Osteocyte (in vitro differentiated cells): ENCODE data around the gene SAP30BP. TPM values are rescaled to one million over a fixed set of nuclear protein-coding genes. Genes with fewer than 3 reads are reported as not detected.

Experiments
- DNase-seq: peaks from one replicate; pipeline ENCODE4 v3.0.0; 2021; ENCODE audit warnings: mixed read lengths; ENCODE audit not compliant: unreplicated experiment; ENCODE audit errors: extremely low spot score
- H3K27ac Mint-ChIP-seq: one replicate; pipeline ENCODE4 v1.8.0; 2021; ENCODE audit warnings: mild to moderate bottlenecking, mixed read lengths; ENCODE audit not compliant: unreplicated experiment
- H3K27me3 Mint-ChIP-seq: one replicate; pipeline ENCODE4 v1.8.0; 2021; ENCODE audit warnings: mixed read lengths; ENCODE audit not compliant: unreplicated experiment
- H3K36me3 Mint-ChIP-seq: one replicate; pipeline ENCODE4 v1.8.0; 2021; ENCODE audit warnings: mixed read lengths; ENCODE audit not compliant: unreplicated experiment
- H3K4me1 Mint-ChIP-seq: one replicate; pipeline ENCODE4 v1.8.0; 2021; ENCODE audit warnings: mixed read lengths; ENCODE audit not compliant: unreplicated experiment
- H3K4me3 Mint-ChIP-seq: one replicate; pipeline ENCODE4 v1.8.0; 2021; ENCODE audit warnings: mild to moderate bottlenecking, moderate library complexity, mixed read lengths; ENCODE audit not compliant: unreplicated experiment
- H3K9me3 Mint-ChIP-seq: one replicate; pipeline ENCODE4 v1.8.0; 2021; ENCODE audit warnings: mixed read lengths; ENCODE audit not compliant: unreplicated experiment
- CTCF ChIP-seq: fragments of 200-600 bp; sonication (generic); IDR thresholded peaks from 2 replicates; pipeline ENCODE4 v1.5.0; 2021; ENCODE audit warnings: antibody characterized with exemption, mild to moderate bottlenecking, moderate library complexity
- total RNA-seq: library from RNA; stranded (reverse); gene quantifications from 2 replicates; pipeline ENCODE4 v1.2.1, GENCODE V29; 2021

Gene SAP30BP
- total RNA-seq, 1 donor from 2014 or later: 103 TPM

- no peak for DNase-seq
- H3K4me3 Mint-ChIP-seq: no peak overlapping the region
- H3K9me3 Mint-ChIP-seq: no peaks in the 10 kb centered on the region
- H3K36me3 Mint-ChIP-seq: peaks cover 30% of the 10 kb centered on the region
- H3K27ac Mint-ChIP-seq: no peak overlapping the region
- TF ChIP-seq CTCF: no peak
- H3K4me1 Mint-ChIP-seq: peaks cover 24% of the 10 kb centered on the region
- no peaks in the 10 kb centered on the region for H3K27me3 Mint-ChIP-seq
Observed at GRCh38 chr17:75672011-75672410, 4.9 kb downstream of the SAP30BP start.

DNA sequence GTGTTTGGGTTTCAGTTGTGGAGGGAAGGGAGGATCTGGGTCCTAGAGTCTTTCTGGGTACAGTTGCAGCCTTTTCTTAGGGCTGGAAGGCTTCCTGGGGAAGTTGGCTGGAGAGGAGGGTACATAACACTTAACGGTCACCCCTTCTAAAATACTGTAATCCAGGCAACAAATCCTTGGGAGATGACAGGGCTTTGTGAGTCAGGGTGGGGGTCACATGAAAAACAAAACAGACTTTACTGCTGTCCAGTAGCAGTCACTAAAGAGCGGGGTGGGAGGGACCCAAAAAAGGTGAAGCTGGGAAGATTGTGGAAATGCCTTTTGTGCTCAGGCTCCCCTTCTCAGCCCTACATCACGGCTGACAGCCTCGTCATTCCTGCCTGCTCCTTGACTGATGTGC is 6.3 kb downstream of the SAP30BP start:
- no peak for TF ChIP-seq CTCF
- Mint-ChIP-seq H3K9me3 (no peaks in the 10 kb centered on the region), H3K4me3 (no peak overlapping the region), H3K27ac (no peak overlapping the region), H3K4me1 (peaks cover 27% of the 10 kb centered on the region), H3K36me3 (peaks cover 27% of the 10 kb centered on the region), H3K27me3 (no peaks in the 10 kb centered on the region)
- no peak for DNase-seq

GRCh38 chr17:75676461-75676860 is 9.3 kb downstream of the SAP30BP start:
- Mint-ChIP-seq H3K36me3 (peaks cover 19% of the 10 kb centered on the region), H3K4me3 (no peak overlapping the region), H3K4me1 (peaks cover 54% of the 10 kb centered on the region), H3K27me3 (no peaks in the 10 kb centered on the region), H3K27ac (peak overlapping the region; percentile 94), H3K9me3 (no peaks in the 10 kb centered on the region)
- DNase-seq: no peak
- no peak for TF ChIP-seq CTCF

GRCh38 chr17:75679706-75680211 is 12.6 kb downstream of the SAP30BP start:
- H3K4me1 Mint-ChIP-seq: peaks cover 71% of the 10 kb centered on the region
- H3K4me3 Mint-ChIP-seq: peak overlapping the region; percentile 26
- peak overlapping the region; percentile 94 for H3K27ac Mint-ChIP-seq
- H3K36me3 Mint-ChIP-seq: peaks cover 9% of the 10 kb centered on the region
- DNase-seq: no peak
- H3K9me3 Mint-ChIP-seq: no peaks in the 10 kb centered on the region
- no peaks in the 10 kb centered on the region for H3K27me3 Mint-ChIP-seq
- TF ChIP-seq CTCF: peak; percentile 69

DNA sequence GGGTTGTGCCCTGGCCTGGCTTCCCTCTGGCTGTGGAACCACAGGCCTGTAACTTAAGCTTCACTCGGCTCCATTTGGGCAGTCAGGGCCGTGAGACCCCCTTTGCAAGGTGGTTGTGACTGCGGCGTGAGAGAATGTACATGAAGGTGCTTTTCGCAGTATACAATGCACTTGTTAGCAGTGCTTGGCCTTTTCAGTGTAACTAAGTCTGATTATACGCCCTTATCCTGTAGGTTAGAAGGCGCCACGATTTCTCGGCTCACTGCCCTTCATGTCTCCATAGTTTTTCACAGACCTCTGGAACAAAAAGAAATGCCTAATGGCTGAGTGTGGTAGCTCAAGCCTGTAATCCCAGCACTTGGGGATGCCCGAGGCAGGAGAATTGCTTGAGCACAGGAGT is 13.3 kb downstream of the SAP30BP start:
- peak overlapping the region; percentile 94 for H3K27ac Mint-ChIP-seq

More for the DNA sequence above, 13.3 kb downstream of the SAP30BP start:
- TF ChIP-seq CTCF: no peak
- H3K9me3 Mint-ChIP-seq: no peaks in the 10 kb centered on the region
- peaks cover 8% of the 10 kb centered on the region for H3K36me3 Mint-ChIP-seq
- DNase-seq: no peak
- H3K4me1 Mint-ChIP-seq: peaks cover 74% of the 10 kb centered on the region
- H3K27me3 Mint-ChIP-seq: no peaks in the 10 kb centered on the region
- no peak overlapping the region for H3K4me3 Mint-ChIP-seq
